Body of pancreas (tissue), 4 donors: ENCODE data around the gene USP6NL.

ENCODE experiments used
- POLR2A ChIP-seq, 3 donors: fragments of 450-650 bp; IDR thresholded peaks; one replicate each; pipeline ENCODE4 v1.6.1; 2016; ENCODE audit warnings: antibody characterized with exemption in 3 of 3, mild to moderate bottlenecking in 2 of 3
- TF ChIP-seq, protein P1 (sequence below), 7 experiments: fragments of 450-650 bp in 4 of 7; fragments of 200-600 bp in 3 of 7; sonication (generic) in 3 of 7; IDR thresholded peaks; one replicate each; pipeline ENCODE4 v1.5.1; 2016 to 2019; ENCODE audit warnings: antibody characterized with exemption in 7 of 7

DNA sequence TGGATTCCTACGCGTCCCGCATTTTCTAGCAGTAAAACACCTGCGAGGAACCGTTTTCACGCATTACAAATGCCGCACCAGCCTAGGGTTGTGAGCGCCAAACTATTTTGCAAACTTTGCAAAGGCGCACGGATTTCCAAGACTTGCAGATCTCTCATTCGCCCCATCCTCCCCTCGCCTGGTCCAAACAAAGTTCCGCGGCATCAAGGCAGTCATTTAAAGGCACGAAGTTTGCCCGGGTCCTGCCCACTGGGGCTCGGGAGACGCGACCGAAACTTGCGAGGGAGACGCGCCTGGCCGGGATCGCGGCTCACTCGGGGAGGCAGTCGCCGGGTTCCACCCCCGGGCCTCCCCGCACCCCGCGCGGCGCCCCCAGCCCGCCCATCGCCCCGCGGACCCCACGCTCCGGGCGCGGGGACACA, 613 bp downstream of the USP6NL start:
- TF ChIP-seq, protein P1, sequence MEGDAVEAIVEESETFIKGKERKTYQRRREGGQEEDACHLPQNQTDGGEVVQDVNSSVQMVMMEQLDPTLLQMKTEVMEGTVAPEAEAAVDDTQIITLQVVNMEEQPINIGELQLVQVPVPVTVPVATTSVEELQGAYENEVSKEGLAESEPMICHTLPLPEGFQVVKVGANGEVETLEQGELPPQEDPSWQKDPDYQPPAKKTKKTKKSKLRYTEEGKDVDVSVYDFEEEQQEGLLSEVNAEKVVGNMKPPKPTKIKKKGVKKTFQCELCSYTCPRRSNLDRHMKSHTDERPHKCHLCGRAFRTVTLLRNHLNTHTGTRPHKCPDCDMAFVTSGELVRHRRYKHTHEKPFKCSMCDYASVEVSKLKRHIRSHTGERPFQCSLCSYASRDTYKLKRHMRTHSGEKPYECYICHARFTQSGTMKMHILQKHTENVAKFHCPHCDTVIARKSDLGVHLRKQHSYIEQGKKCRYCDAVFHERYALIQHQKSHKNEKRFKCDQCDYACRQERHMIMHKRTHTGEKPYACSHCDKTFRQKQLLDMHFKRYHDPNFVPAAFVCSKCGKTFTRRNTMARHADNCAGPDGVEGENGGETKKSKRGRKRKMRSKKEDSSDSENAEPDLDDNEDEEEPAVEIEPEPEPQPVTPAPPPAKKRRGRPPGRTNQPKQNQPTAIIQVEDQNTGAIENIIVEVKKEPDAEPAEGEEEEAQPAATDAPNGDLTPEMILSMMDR (IDR thresholded peaks at IDR 0.05), result no peak
- TF ChIP-seq POLR2A (IDR thresholded peaks at IDR 0.05), result no peak
